Liver (tissue), 9 donors: ENCODE data around the gene CAPN15. TPM values are rescaled to one million over a fixed set of nuclear protein-coding genes. Genes with fewer than 3 reads are reported as not detected.

Source experiments
- DNase-seq: peaks from one replicate; pipeline ENCODE4 v3.0.0-alpha.2; 2017; ENCODE audit warnings: low spot score
- H3K27ac ChIP-seq, 2 donors: one replicate each; pipeline ENCODE4 v1.7.0; 2013; ENCODE audit warnings: inconsistent platforms in 2 of 2, low read length in 2 of 2, control low read depth in 1 of 2, low read depth in 1 of 2, mild to moderate bottlenecking in 1 of 2
- H3K27me3 ChIP-seq, 4 donors: one replicate each; pipeline versions ENCODE4 v1.6.1 to v1.7.0; 2013; ENCODE audit warnings: low read length in 3 of 4, inconsistent platforms in 1 of 4, mild to moderate bottlenecking in 1 of 4, moderate library complexity in 1 of 4; ENCODE audit not compliant: control insufficient read depth in 4 of 4, insufficient read depth in 4 of 4
- H3K36me3 ChIP-seq, 4 donors: one replicate each; pipeline versions ENCODE4 v1.6.1 to v1.7.0; 2013; ENCODE audit warnings: low read length in 3 of 4, mild to moderate bottlenecking in 3 of 4, low read depth in 1 of 4, moderate library complexity in 1 of 4; ENCODE audit not compliant: control insufficient read depth in 4 of 4, insufficient read depth in 3 of 4
- H3K4me1 ChIP-seq, 4 donors: one replicate each; pipeline versions ENCODE4 v1.6.1 to v1.7.0; 2013; ENCODE audit warnings: low read length in 3 of 4, mild to moderate bottlenecking in 3 of 4, moderate library complexity in 1 of 4; ENCODE audit not compliant: control insufficient read depth in 4 of 4, insufficient read depth in 4 of 4
- H3K4me3 ChIP-seq, 3 donors: one replicate each; pipeline versions ENCODE4 v1.6.1 to v1.7.0; 2013; ENCODE audit warnings: low read length in 3 of 3, control low read depth in 1 of 3, low read depth in 1 of 3, mild to moderate bottlenecking in 1 of 3
- H3K9ac ChIP-seq, 2 donors: one replicate each; pipeline ENCODE4 v1.7.0; 2013; ENCODE audit warnings: low read length in 2 of 2, mild to moderate bottlenecking in 2 of 2, moderate library complexity in 2 of 2, control low read depth in 1 of 2, low read depth in 1 of 2
- H3K9me3 ChIP-seq, 4 donors: one replicate each; pipeline versions ENCODE4 v1.6.1 to v1.7.0; 2013; ENCODE audit warnings: low read length in 3 of 4; ENCODE audit not compliant: control insufficient read depth in 4 of 4
- ATF3 ChIP-seq: IDR thresholded peaks from 2 replicates; pipeline ENCODE4 v1.6.1; 2016; ENCODE audit warnings: antibody characterized with exemption
- CTCF ChIP-seq: fragments of 150-350 bp; IDR thresholded peaks from 2 replicates; pipeline ENCODE4 v1.5.1; 2017; ENCODE audit warnings: improper control_type of control experiment, low read depth, low read length; ENCODE audit not compliant: missing input control
- EGR1 ChIP-seq, 2 donors: IDR thresholded peaks; 2 replicates each; pipeline ENCODE4 v1.6.1; 2016 to 2018; ENCODE audit warnings: antibody characterized with exemption in 2 of 2, low read depth in 2 of 2
- FOXA1 ChIP-seq: IDR thresholded peaks from 2 replicates; pipeline ENCODE4 v1.6.1; 2016; ENCODE audit warnings: antibody characterized with exemption
- GABPA ChIP-seq, 2 donors: IDR thresholded peaks in 1 of 2; conservative IDR thresholded peaks in 1 of 2; 2 replicates each; pipeline ENCODE4 v1.6.1; 2016; ENCODE audit warnings: antibody characterized with exemption in 2 of 2, mild to moderate bottlenecking in 1 of 2, moderate library complexity in 1 of 2
- HNF4A ChIP-seq, 2 donors: conservative IDR thresholded peaks; 2 replicates each; pipeline ENCODE4 v1.6.1; 2016; ENCODE audit warnings: antibody characterized with exemption in 2 of 2, mild to moderate bottlenecking in 2 of 2
- HNF4G ChIP-seq: IDR thresholded peaks from 2 replicates; pipeline ENCODE4 v1.6.1; 2016; ENCODE audit warnings: antibody characterized with exemption
- JUND ChIP-seq, 2 donors: IDR thresholded peaks; 2 replicates each; pipeline ENCODE4 v1.6.1; 2016; ENCODE audit warnings: antibody characterized with exemption in 2 of 2
- NR2F2 ChIP-seq: IDR thresholded peaks from 2 replicates; pipeline ENCODE4 v1.6.1; 2016; ENCODE audit warnings: antibody characterized with exemption
- RAD21 ChIP-seq, 2 donors: IDR thresholded peaks; 2 replicates each; pipeline ENCODE4 v1.6.1; 2016; ENCODE audit warnings: antibody characterized with exemption in 2 of 2, mild to moderate bottlenecking in 2 of 2
- REST ChIP-seq: IDR thresholded peaks from 2 replicates; pipeline ENCODE4 v1.6.1; 2016; ENCODE audit warnings: antibody characterized with exemption, mild to moderate bottlenecking
- RXRA ChIP-seq, 2 donors: IDR thresholded peaks; 2 replicates each; pipeline ENCODE4 v1.6.1; 2017 to 2018; ENCODE audit warnings: antibody characterized with exemption in 2 of 2, mild to moderate bottlenecking in 1 of 2
- SP1 ChIP-seq: IDR thresholded peaks from 2 replicates; pipeline ENCODE4 v1.6.1; 2018; ENCODE audit warnings: antibody characterized with exemption, mild to moderate bottlenecking
- TAF1 ChIP-seq: conservative IDR thresholded peaks from 2 replicates; pipeline ENCODE4 v1.6.1; 2016; ENCODE audit warnings: antibody characterized with exemption, mild to moderate bottlenecking
- YY1 ChIP-seq: IDR thresholded peaks from 2 replicates; pipeline ENCODE4 v1.6.1; 2016; ENCODE audit warnings: antibody characterized with exemption, mild to moderate bottlenecking
- WGBS: extraction: QIAGEN DNeasy Blood & Tissue Kit; methylation state at CpG from one replicate; pipeline ENCODE4 v1.1.7; 2013; 5-methylcytosine and 5-hydroxymethylcytosine counted together
- polyA plus RNA-seq, 2 donors: library from polyadenylated mRNA; stranded (reverse) in 1 of 2; unstranded in 1 of 2; fragments of 200-250 nt in 1 of 2; fragments of >200 nt in 1 of 2; fragmentation: Nextera tagmentation in 1 of 2; extraction: Ambion mirVana in 1 of 2; gene quantifications; one replicate each; pipeline versions ENCODE4 v1.2.1 to v1.2.3, GENCODE V29; 2013 to 2015
- total RNA-seq, 2 donors: library from RNA; depleted of rRNA; stranded (reverse); fragments of >200 nt; gene quantifications; one replicate each; pipeline ENCODE4 v1.2.3, GENCODE V29; 2014
- TF ChIP-seq, protein P1 (sequence below): IDR thresholded peaks from 2 replicates; pipeline ENCODE4 v1.6.1; 2016; ENCODE audit warnings: antibody characterized with exemption
- donor health status: healthy.
- donor health status: healthy.
- donor health status: healthy.
- donor health status: healthy.
- donor health status: healthy.

The CAPN15 gene
- total and polyA plus RNA-seq, 4 donors, result 5.9 to 37.2 (median 21.6) TPM

GRCh38 chr16:526181-527014 is 1.1 kb upstream of the CAPN15 start:
- Histone ChIP-seq H3K4me3 (peak overlapping the region; percentile 49 to 89 (median 64)), H3K9ac (peak overlapping the region; percentile 36 to 84), H3K27ac (peak overlapping the region; percentile 95 to 98), H3K4me1 (peaks cover 14 to 42% (median 34%) of the 10 kb centered on the region in 4 donors), H3K27me3 (no peaks in the 10 kb centered on the region), H3K9me3 (no peaks in the 10 kb centered on the region), H3K36me3 (no peaks in the 10 kb centered on the region)
- TF ChIP-seq NR2F2, result no peak
- TF ChIP-seq RAD21 (IDR thresholded peaks at IDR 0.05), result no peak
- TF ChIP-seq SP1, result no peak
- TF ChIP-seq RXRA (IDR thresholded peaks at IDR 0.05), result no peak
- TF ChIP-seq CTCF, result no peak
- TF ChIP-seq HNF4A (conservative IDR thresholded peaks at IDR 0.05), result no peak
- TF ChIP-seq, protein P1, sequence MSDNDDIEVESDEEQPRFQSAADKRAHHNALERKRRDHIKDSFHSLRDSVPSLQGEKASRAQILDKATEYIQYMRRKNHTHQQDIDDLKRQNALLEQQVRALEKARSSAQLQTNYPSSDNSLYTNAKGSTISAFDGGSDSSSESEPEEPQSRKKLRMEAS, result no peak
- no peak for TF ChIP-seq YY1
- no peak for TF ChIP-seq HNF4G
- no peak for TF ChIP-seq EGR1 (IDR thresholded peaks at IDR 0.05; ENCODE audit: low read depth in 2 of 2)
- no peak for TF ChIP-seq JUND (IDR thresholded peaks at IDR 0.05)
- TF ChIP-seq GABPA (IDR thresholded peaks at IDR 0.05 in 1 of 2, conservative IDR thresholded peaks at IDR 0.05 in 1 of 2), result no peak
- TF ChIP-seq TAF1, result no peak
- TF ChIP-seq ATF3, result no peak
- TF ChIP-seq FOXA1, result no peak
- peak; percentile 61 for DNase-seq
- 11% methylated on average over 26 of the region's 26 CpGs for WGBS

- DNase-seq, result no peak
- no peak for TF ChIP-seq HNF4G
- peak in 1 of 2 donors; percentile 29 for TF ChIP-seq RXRA (IDR thresholded peaks at IDR 0.05)
- peak; percentile 20 for TF ChIP-seq REST
- no peak for TF ChIP-seq FOXA1
- Histone ChIP-seq H3K4me1 (peaks cover 18 to 50% (median 37%) of the 10 kb centered on the region in 4 donors), H3K27me3 (no peaks in the 10 kb centered on the region), H3K9me3 (no peaks in the 10 kb centered on the region), H3K4me3 (peak overlapping the region; percentile 62 to 89 (median 87)), H3K27ac (peak overlapping the region; percentile 15 to 41), H3K9ac (peak overlapping the region; percentile 52 to 56), H3K36me3 (no peaks in the 10 kb centered on the region)
- 4% methylated on average over 55 of the region's 55 CpGs for WGBS
Measured at GRCh38 chr16:528111-529011, 849 bp downstream of the CAPN15 start.
